IPS-20b (cell line): ENCODE results near the gene ATF7.
"Not testable (repeated sequence)": the region's sequence is repeated elsewhere in the genome, so short reads cannot be mapped to it uniquely, and the experiment has no call there.

Source experiments
- H3K27ac ChIP-seq: one replicate; pipeline ENCODE4 v1.5.1; 2013; ENCODE audit warnings: low read length
- H3K27me3 ChIP-seq: 2 replicates; pipeline ENCODE4 v1.6.1; 2013; ENCODE audit warnings: mild to moderate bottlenecking, low read length, inconsistent platforms; ENCODE audit not compliant: insufficient read depth
- H3K36me3 ChIP-seq: 2 replicates; pipeline ENCODE4 v1.6.1; 2013; ENCODE audit warnings: low read depth, mild to moderate bottlenecking, inconsistent platforms, low read length, moderate library complexity; ENCODE audit not compliant: insufficient read depth
- H3K4me1 ChIP-seq: 2 replicates; pipeline ENCODE4 v1.6.1; 2013; ENCODE audit warnings: mild to moderate bottlenecking, control low read depth, inconsistent platforms, low read length, moderate library complexity; ENCODE audit not compliant: insufficient read depth
- H3K4me3 ChIP-seq: 2 replicates; pipeline ENCODE4 v1.5.1; 2013; ENCODE audit warnings: mild to moderate bottlenecking, low read length, inconsistent platforms
- H3K9ac ChIP-seq: 2 replicates; pipeline ENCODE4 v1.6.1; 2013; ENCODE audit warnings: low read depth, mild to moderate bottlenecking, inconsistent platforms, low read length, moderate library complexity
- H3K9me3 ChIP-seq: 2 replicates; pipeline ENCODE4 v1.6.1; 2013; ENCODE audit warnings: mild to moderate bottlenecking, low read depth, low read length, inconsistent platforms; ENCODE audit not compliant: insufficient read depth

Gene ATF7

DNA sequence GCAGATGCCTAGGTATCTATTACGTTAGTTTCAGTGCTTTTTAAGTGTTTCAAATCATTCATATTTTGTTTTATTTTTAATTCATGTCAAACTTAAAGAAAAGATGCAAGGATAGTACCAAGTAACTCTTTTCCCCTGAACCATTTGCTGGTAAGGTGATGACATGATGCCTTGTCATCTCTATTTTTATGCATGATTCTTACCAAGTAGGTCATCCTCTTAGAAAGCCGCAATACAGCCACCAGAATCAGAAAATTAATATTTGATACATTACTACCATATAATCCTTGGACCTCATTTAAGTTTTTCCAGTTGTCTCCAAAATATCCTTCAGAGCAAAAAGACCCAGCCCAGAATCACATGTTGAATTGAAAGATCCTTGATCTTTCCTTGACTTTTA lies 27.4 kb upstream of the ATF7 start:
- Histone ChIP-seq H3K36me3 (no peaks in the 10 kb centered on the region), H3K4me3 (no peak overlapping the region), H3K9me3 (no peaks in the 10 kb centered on the region), H3K9ac (no peak overlapping the region), H3K27me3 (no peaks in the 10 kb centered on the region), H3K27ac (no peak overlapping the region), H3K4me1 (peaks cover 5% of the 10 kb centered on the region; the same call in 1 of the 2 replicates)

DNA sequence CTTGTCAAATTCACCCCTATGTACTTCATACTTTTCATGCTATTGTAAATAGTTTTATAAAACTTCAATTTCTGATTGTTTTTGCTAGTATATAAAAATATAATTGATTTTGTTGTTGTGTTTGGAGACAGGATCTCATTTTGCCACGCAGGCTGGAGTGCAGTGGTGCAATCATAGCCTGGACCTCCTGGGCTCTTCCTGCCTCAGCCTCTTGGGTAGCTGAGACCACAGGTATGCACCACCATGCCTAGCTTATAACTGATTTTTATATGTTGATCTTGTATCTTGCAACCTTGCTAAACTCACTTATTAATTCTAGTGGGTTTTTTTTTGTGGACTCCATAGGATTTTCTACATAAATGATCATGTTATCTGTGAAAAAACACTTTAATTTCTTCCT lies 26.2 kb upstream of the ATF7 start:
- Histone ChIP-seq H3K27ac (no peak overlapping the region), H3K36me3 (no peaks in the 10 kb centered on the region), H3K27me3 (no peaks in the 10 kb centered on the region), H3K9me3 (no peaks in the 10 kb centered on the region), H3K9ac (no peak overlapping the region), H3K4me3 (no peak overlapping the region), H3K4me1 (no peaks in the 10 kb centered on the region)

DNA sequence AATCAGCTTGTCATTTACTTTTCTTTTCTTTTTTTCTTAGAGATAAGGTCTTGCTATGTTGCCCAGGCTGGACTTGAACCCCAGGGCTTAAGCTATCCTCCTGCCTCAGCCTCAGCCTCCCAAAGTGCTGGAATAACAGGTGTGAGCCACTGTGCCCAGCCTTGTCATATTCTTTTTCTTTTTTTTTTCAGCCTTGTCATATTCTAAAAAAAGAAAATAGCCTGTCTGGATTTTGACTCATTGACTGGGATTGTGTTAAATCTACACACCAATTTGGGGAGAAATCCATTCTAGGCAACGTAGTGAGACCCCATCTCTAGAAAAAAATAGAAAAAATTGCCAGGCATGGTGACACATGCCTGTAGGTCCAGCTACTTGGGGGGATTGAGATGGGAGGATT lies 25.6 kb upstream of the ATF7 start:
- Histone ChIP-seq H3K4me1 (no peaks in the 10 kb centered on the region), H3K27ac (no peak overlapping the region), H3K9ac (no peak overlapping the region), H3K9me3 (no peaks in the 10 kb centered on the region), H3K27me3 (no peaks in the 10 kb centered on the region), H3K36me3 (no peaks in the 10 kb centered on the region), H3K4me3 (no peak overlapping the region)

DNA sequence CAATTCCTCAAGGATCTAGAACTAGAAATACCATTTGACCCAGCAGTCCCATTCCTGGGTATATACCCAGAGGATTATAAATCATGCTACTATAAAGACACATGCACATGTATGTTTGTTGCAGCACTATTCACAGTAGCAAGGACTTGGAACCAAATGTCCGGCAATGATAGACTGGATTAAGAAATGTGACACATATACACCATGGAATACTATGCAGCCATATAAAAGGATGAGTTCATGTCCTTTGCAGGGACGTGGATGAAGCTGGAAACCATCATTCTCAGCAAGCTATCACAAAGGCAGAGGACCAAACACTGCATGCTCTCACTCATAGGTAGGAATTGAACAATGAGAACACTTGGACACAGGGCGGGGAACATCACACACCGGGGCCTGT lies 20.1 kb upstream of the ATF7 start:
- H3K27me3 ChIP-seq, H3K36me3 ChIP-seq, H3K4me1 ChIP-seq, H3K9ac ChIP-seq, H3K4me3 ChIP-seq, H3K9me3 ChIP-seq, H3K27ac ChIP-seq: not testable (repeated sequence)

DNA sequence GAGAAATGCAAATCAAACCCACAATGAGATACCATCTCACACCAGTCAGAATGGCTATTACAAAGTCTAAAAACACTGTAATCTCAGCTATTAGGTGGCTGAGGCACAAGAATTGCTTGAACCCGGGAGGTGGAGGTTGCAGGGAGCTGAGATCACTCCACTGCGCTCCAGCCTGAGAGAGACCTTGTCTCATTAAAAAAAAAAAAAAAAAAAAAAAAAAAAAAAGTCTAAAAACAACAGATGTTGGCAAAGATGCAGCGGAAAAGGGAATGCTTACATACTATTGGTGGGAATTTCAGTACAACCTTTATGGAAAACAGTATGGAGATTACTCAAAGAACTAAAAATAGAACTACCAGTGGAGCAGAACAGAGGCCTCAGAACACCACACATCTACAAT lies 19.0 kb upstream of the ATF7 start:
- no peak overlapping the region for H3K4me3 ChIP-seq
- H3K9me3 ChIP-seq = no peaks in the 10 kb centered on the region
- no peaks in the 10 kb centered on the region for H3K4me1 ChIP-seq
- no peaks in the 10 kb centered on the region for H3K36me3 ChIP-seq
- no peaks in the 10 kb centered on the region for H3K27me3 ChIP-seq
- no peak overlapping the region for H3K9ac ChIP-seq
- H3K27ac ChIP-seq = no peak overlapping the region

DNA sequence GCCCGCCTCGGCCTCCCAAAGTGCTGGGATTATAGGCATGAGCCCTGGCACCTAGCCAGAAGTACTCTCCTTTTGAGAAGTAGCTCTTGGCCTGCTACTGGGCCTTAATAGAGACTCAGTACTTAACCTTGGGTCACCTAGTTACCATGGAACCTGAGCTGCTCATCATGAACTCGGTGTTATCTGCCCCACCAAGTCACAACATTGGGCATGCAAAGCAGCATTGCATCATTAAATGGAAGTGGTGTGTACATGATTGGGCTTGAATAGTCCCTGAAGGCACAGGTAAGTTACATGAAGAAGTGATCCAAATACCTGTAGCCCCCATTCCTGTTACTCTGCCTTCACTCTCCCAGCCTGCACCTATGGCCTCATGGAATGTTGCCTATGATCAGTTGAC lies 18.0 kb upstream of the ATF7 start:
- no peaks in the 10 kb centered on the region for H3K4me1 ChIP-seq
- no peak overlapping the region for H3K4me3 ChIP-seq
- H3K36me3 ChIP-seq = no peaks in the 10 kb centered on the region
- no peaks in the 10 kb centered on the region for H3K9me3 ChIP-seq
- H3K9ac ChIP-seq = no peak overlapping the region
- no peaks in the 10 kb centered on the region for H3K27me3 ChIP-seq
- H3K27ac ChIP-seq = no peak overlapping the region

DNA sequence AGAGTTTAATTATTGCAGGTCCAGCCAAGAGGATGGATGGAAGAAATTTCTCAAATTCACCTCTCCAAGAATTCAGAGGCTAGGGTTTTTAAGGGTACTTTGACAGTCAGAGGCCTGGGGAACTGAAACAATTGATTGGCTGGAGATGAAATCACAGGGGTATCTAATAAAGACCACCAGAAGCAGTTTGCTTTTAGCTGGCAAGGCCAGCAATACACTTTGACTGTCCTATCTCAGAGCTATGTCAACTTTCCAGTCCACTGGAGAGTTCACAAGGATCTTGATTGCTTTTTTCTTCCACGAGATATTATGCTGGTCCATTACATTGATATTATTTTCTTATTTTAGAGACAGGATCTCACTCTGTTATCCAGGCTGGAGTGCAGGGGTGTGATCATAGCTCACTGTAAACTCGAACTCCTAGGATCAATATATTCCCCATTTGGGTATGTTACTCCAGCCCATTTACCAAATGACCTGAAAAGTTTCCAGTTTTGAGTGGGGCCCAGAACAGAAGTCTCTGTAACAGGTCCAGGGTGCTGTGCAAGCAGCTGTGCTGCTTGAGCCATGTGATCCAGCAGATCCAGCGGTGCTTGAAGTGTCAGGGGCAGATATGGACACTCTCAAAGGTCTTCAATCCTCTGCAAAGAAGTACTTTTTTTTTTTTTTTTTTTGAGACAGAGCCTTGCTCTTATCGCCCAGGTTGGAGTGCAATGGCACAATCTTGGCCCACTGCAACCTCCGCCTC lies 17.2 kb upstream of the ATF7 start:
- no peaks in the 10 kb centered on the region for H3K27me3 ChIP-seq
- H3K27ac ChIP-seq = no peak overlapping the region
- no peaks in the 10 kb centered on the region for H3K4me1 ChIP-seq
- H3K36me3 ChIP-seq = no peaks in the 10 kb centered on the region
- H3K9ac ChIP-seq = no peak overlapping the region
- no peaks in the 10 kb centered on the region for H3K9me3 ChIP-seq
- H3K4me3 ChIP-seq = no peak overlapping the region

DNA sequence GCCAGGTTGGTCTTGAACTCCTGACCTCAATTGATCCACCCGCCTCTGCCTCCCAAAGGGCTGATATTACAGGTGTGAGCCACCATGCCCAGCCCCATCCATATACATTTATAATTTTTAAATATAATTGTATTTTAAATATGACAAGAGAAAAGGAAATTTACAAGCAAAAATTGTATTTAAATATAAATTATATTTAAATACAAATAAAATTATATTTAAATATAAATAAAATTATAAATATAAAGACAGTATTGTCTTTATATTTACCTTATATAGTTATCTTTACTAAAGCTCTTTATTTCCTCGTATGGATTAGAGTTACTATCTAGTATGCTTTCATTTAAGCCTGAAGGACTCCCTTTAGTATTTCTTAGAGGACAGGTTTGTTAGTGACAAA lies 11.9 kb upstream of the ATF7 start:
- no peaks in the 10 kb centered on the region for H3K36me3 ChIP-seq
- no peaks in the 10 kb centered on the region for H3K27me3 ChIP-seq
- no peaks in the 10 kb centered on the region for H3K4me1 ChIP-seq
- H3K9ac ChIP-seq = no peak overlapping the region
- no peak overlapping the region for H3K27ac ChIP-seq
- H3K4me3 ChIP-seq = no peak overlapping the region
- no peaks in the 10 kb centered on the region for H3K9me3 ChIP-seq

DNA sequence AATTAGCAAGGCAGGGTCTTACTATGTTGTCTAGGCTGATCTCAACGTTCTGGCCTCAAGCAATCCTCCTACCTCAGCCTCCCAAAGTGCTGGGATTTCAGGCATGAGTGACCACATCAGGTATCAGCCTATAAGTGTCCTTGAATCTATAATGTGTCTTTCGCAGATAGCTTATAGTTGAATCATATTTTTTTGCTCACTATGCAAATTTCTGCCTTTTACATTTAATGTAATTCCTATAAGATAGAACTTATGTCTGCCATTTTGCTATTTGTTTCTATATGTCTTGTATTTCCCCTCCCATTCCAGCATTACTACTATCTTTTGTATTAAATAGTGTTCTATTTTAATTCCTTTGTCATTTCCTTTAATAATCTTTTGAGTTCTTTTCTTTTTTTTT lies 10.5 kb upstream of the ATF7 start:
- H3K4me1 ChIP-seq = no peaks in the 10 kb centered on the region
- H3K27me3 ChIP-seq = no peaks in the 10 kb centered on the region
- H3K9me3 ChIP-seq = no peaks in the 10 kb centered on the region

DNA sequence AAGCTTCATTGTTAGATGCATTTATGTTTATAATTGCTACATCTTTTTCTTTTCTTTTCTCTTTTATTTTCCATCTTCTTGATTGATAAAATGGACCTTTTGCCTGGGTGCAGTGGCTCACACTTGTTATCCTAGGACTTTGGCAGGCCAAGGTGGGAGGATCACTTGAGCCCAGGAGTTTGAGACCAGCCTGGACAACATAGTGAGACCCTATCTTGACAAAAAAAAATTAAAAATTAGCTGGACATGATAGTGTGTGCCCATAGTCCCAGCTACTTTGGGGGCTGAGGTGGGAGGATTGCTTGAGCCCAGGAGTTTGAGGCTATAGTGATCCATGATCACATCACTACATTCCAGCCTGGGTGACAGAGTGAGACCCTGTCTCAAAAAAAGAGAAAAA lies 9.5 kb upstream of the ATF7 start:
- H3K9ac ChIP-seq, H3K9me3 ChIP-seq, H3K36me3 ChIP-seq, H3K27me3 ChIP-seq, H3K27ac ChIP-seq, H3K4me3 ChIP-seq, H3K4me1 ChIP-seq: not testable (repeated sequence)

More for the DNA sequence above, 10.5 kb upstream of the ATF7 start:
- Histone ChIP-seq H3K27ac (no peak overlapping the region), H3K9ac (no peak overlapping the region), H3K4me3 (no peak overlapping the region), H3K36me3 (no peaks in the 10 kb centered on the region)

DNA sequence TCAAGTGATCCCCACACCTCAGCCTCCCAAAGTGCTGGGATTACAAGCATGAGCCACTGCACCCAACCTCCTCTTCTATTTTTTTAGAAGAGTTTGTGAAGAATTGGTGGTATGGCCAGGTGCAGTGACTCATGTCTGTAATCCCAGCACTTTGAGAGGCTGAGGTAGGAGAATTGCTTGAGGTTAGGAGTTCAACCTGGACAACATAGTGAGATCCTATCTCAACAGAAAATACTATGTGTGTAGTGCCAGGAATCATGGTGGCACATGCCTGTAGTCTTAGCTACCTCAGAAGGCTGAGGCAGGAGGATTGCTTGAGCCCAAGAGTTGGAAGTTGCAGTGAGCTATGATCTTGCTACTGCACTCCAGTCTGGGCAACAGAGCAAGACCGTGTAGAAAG lies 5.5 kb upstream of the ATF7 start:
- H3K9me3 ChIP-seq = no peaks in the 10 kb centered on the region

DNA sequence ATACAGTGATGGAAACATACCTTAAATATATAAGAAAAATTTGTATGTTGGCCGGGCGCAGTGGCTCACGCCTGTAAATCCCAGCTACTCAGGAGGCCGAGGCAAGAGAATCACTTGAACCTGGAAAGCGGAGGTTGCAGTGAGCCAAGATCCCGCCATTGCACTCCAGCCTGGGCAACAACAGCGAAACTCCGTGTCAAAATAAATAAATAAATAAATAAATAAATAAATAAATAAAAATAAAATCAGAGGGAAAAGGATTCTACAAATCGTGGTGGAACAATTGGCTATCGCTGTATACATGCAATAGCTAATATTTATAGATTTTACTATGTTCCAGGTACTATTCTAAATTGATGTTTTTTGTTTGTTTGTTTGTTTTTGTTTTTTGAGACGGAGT lies 1.7 kb upstream of the ATF7 start:
- H3K4me1 ChIP-seq = peaks cover 16% of the 10 kb centered on the region; the same call in 1 of the 2 replicates
- no peak overlapping the region for H3K4me3 ChIP-seq
- no peak overlapping the region for H3K27ac ChIP-seq
- H3K9me3 ChIP-seq = no peaks in the 10 kb centered on the region
- H3K27me3 ChIP-seq = no peaks in the 10 kb centered on the region
- H3K36me3 ChIP-seq = no peaks in the 10 kb centered on the region
- no peak overlapping the region for H3K9ac ChIP-seq

More for the DNA sequence above, 5.5 kb upstream of the ATF7 start:
- Histone ChIP-seq H3K27me3 (no peaks in the 10 kb centered on the region), H3K36me3 (no peaks in the 10 kb centered on the region), H3K27ac (no peak overlapping the region), H3K4me1 (peaks cover 3% of the 10 kb centered on the region; the same call in 1 of the 2 replicates), H3K4me3 (no peak overlapping the region), H3K9ac (no peak overlapping the region)
